ENCODE measurements around the gene ZNF862. TPM values are rescaled to one million over a fixed set of nuclear protein-coding genes. Genes with fewer than 3 reads are reported as not detected.

Gene ZNF862
- total RNA-seq, 2 donors from 2014 or later, result 27.5 to 31.0 TPM

DNA sequence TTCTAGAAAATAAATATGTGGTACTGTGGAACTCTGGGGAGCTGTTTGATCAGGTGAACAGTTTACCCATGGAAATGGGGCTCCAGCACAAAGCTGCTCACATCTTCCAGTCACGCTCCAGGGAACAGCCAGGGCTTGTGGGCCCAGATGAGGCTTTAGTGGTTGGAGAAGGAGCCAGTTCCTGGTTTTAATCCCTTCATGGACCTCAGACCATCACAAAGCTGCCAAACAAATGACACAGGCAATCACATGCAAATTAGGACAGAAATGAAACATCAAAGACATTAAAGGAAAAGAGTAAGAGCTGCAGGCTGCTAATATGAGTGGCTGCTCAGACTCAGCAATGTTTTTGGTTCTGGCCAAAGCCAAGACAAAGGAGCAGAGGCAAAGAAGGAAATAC, 33.4 kb downstream of the ZNF862 start:
- DNase-seq, result no peak
- no peaks in the 10 kb centered on the region for H3K27me3 Mint-ChIP-seq
- ATAC-seq, result no peak
- peak overlapping the region; percentile 86 for H3K27ac Mint-ChIP-seq
- no peaks in the 10 kb centered on the region for H3K36me3 Mint-ChIP-seq (ENCODE audit: low read depth)
- no peaks in the 10 kb centered on the region for H3K9me3 ChIP-seq (ENCODE audit: control insufficient read depth, low read length, poor library complexity, severe bottlenecking)
- H3K4me3 Mint-ChIP-seq, result no peak overlapping the region
- H3K4me1 Mint-ChIP-seq, result peaks cover 62% of the 10 kb centered on the region

DNA sequence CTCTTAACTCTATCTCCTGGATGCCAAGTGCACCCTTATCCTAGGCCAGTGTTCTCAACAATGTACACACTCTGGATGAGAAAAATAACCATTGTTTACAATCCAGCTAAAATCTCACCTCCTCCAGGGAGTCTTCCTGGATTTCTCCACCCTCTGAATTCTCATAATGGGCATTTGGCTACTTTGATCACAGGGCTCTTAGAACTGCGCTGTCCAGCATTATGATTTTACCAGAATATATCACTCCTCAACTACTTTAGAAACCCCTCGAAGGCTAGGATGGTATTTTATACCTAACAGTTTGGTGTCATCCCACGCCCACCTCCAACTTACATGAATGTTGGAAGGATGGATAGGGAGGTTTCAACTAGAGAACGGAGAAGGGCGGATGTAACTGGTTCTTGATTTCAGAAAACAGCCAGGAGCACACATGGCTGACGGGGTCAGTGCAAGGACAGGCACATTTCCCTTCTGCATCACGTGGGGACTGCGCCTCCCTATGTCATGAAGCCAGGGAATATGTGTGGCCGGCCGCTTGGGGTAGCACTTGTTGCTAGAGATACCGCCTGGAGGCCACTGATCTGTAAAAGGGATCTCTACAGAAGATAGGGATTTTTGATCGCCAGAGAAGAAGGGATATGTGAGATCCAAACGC, 34.4 kb downstream of the ZNF862 start:
- H3K9me3 ChIP-seq (ENCODE audit: control insufficient read depth, low read length, poor library complexity, severe bottlenecking), result no peaks in the 10 kb centered on the region
- Mint-ChIP-seq H3K27ac (peak overlapping the region; percentile 86), H3K27me3 (no peaks in the 10 kb centered on the region), H3K4me1 (peaks cover 52% of the 10 kb centered on the region), H3K4me3 (peak overlapping the region; percentile 90), H3K36me3 (ENCODE audit: low read depth) (no peaks in the 10 kb centered on the region)
- ATAC-seq (no peak), DNase-seq (no peak)

DNA sequence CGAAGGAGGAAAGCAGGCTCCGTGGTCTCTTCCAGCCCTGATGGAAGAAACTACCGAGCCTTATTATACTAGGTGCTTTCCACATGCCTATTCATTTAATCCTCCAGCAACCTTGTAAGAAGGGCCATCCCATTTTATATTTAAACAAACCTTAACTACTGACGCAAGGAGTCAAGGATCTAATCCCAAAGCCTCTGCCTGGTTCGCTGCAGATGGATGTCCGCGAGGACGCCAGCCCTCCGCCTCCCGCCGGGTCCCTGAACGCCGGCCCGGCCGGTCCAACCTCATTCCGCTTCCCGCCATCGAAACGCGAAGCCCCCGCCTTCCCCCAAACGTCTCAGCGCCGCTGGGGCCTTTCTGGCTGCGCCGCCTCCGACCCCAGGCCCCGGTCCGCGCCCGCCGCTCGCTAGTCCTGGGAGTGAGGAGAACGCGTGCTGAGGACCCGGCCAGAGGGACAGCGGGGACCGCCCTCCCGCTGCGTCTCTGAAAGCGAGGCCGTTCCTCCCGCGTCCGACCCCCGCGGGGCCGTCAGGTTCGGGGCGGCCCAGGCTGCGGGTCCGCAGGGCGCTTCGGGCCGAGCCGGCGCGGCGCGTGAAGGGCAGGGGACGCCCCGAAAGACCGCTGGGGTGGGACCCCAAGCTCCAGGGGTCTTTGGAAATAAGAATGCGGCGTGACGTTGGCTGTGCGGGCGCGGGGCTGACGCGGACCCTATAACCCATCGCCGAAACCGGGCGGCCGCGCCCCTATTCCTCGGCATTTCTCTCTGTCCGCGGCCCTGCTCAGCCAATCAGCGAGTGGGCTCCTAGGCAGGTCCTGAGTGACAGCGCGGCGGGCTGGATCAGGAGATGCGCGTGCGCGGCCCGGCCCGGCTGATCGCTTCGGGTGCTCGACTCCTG, 35.1 kb downstream of the ZNF862 start, which contains the start of gene ATP6V0E2:
Gene ATP6V0E2 (plus strand): TSS at position 896 of the 896 bp plus-strand sequence. CDS start 97 bp downstream, outside the sequence.
- peak within 1 kb of the TSS; percentile 90 for H3K4me3 Mint-ChIP-seq
- H3K9me3 ChIP-seq (ENCODE audit: control insufficient read depth, low read length, poor library complexity, severe bottlenecking), result no peaks in the 10 kb centered on the region
- no peaks in the 10 kb centered on the region for H3K36me3 Mint-ChIP-seq (ENCODE audit: low read depth)
- peak within 1 kb of the TSS; percentile 86 for H3K27ac Mint-ChIP-seq
- H3K27me3 Mint-ChIP-seq, result no peaks in the 10 kb centered on the region
- DNase-seq (peak; percentile 83 to 90 (median 89)), ATAC-seq (peak; percentile 82)
- H3K4me1 Mint-ChIP-seq, result peaks cover 49% of the 10 kb centered on the region

DNA sequence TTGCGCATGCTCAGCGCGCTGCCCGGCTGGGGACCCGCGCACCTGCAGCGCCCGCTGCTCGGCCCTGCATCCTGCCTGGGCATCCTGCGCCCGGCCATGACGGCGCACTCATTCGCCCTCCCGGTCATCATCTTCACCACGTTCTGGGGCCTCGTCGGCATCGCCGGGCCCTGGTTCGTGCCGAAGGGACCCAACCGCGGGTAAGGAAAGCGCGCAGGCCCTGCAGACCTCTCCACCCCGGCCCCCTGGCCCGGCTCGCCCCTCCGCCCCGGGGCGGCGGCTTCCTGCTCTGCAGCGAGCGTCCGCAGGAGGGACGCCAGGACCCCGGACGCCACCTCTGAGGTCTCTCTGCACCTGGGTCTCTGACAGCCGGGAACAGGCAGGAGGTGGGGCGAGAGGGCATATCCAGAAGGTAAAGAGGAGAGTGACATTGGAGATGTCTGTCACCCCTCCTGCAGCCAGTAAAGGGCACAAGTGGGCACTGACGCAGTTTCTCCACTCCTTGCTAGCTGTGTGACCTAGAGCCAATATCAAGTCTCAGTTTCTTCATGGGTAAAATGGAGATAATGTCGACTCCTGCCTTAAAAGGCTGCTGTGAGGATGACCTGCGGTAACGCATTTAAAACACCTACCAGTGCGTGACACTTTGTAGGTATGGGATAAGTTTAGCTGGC, 35.9 kb downstream of the ZNF862 start:
- H3K4me1 Mint-ChIP-seq, result peaks cover 41% of the 10 kb centered on the region
- ATAC-seq (peak; percentile 4), DNase-seq (no peak)
- no peaks in the 10 kb centered on the region for H3K27me3 Mint-ChIP-seq
- peak overlapping the region; percentile 90 for H3K4me3 Mint-ChIP-seq
- no peaks in the 10 kb centered on the region for H3K9me3 ChIP-seq (ENCODE audit: control insufficient read depth, low read length, poor library complexity, severe bottlenecking)
- no peaks in the 10 kb centered on the region for H3K36me3 Mint-ChIP-seq (ENCODE audit: low read depth)
- H3K27ac Mint-ChIP-seq, result peak overlapping the region; percentile 86

DNA sequence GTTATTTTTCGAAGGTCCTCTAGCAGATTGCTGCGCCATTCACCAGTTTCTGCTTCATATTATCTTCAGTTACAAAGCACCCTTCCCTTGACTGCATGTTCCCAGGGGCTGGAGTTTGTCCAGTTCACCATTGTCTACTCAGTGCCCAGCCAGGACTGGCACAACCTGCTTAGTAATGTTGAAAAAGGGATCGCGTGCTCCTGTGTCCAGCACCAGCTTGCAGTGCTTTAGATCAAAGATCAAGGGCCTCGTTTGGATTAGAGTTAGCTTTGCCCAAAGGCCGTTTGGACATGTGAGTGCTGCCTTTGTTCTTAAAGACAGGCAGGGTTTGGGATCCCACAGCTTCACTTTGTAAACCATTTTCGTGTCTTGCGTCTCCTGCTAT, 36.5 kb downstream of the ZNF862 start:
- H3K4me3 Mint-ChIP-seq, result peak overlapping the region; percentile 90
- peaks cover 38% of the 10 kb centered on the region for H3K4me1 Mint-ChIP-seq
- H3K27ac Mint-ChIP-seq, result peak overlapping the region; percentile 86

DNA sequence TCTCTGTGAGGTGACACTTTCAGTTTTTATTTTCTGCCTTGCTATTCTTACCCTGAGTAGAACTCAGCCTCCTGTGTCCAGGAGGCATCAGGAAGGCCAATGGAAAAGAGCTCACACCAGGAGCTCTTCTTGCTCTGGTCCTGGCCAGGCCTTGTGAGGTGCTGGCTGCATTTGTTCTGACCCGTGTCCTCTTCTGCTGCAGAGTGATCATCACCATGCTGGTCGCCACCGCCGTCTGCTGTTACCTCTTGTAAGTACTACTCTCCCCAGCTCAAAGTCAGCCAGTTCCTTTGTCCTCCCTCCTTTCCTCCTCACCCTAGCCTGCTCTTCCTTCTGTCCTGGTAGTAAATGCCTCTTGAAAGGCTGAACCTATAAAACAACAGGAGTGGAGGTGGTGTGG, 37.2 kb downstream of the ZNF862 start:
- DNase-seq, result no peak
- peaks cover 31% of the 10 kb centered on the region for H3K4me1 Mint-ChIP-seq
- H3K27ac Mint-ChIP-seq, result no peak overlapping the region

More for the DNA sequence above, 36.5 kb downstream of the ZNF862 start:
- Mint-ChIP-seq H3K27me3 (no peaks in the 10 kb centered on the region), H3K36me3 (ENCODE audit: low read depth) (no peaks in the 10 kb centered on the region)
- ATAC-seq (no peak), DNase-seq (no peak)
- H3K9me3 ChIP-seq (ENCODE audit: control insufficient read depth, low read length, poor library complexity, severe bottlenecking), result no peaks in the 10 kb centered on the region

DNA sequence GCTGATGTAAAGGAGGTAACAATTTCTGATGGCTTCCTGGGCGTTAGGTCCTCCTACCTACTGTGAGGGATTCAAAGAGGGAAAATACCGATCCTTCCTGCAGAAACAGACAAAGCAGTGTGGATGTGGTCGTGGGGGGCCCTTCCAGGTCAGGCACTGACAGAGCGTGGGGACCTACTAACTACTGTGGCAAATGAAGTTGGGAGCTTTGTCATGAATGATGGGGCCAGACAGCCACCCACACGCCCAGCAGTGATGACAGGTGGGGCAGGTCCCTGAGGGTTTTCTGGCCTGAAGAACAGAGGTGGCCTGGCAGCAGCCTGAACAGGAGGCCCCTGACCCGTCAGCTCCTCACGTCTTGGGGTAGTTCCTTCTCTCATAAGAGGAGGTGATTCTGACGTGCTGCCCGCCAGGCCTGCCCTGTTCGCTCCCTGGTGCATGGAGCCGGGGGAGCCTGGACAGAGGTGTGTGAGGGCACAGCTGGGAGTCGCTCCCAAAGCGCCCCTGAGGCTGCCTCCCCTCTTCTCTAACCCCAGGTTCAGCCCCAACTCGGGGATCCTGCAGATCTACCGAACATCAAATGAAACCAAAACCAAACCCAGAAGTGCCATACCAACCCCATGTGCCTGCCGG, 39.8 kb downstream of the ZNF862 start:
- ATAC-seq (no peak), DNase-seq (no peak)
- Mint-ChIP-seq H3K36me3 (ENCODE audit: low read depth) (no peaks in the 10 kb centered on the region), H3K27ac (no peak overlapping the region), H3K4me3 (no peak overlapping the region), H3K4me1 (peaks cover 17% of the 10 kb centered on the region), H3K27me3 (no peaks in the 10 kb centered on the region)
- no peaks in the 10 kb centered on the region for H3K9me3 ChIP-seq (ENCODE audit: control insufficient read depth, low read length, poor library complexity, severe bottlenecking)

More for the DNA sequence above, 37.2 kb downstream of the ZNF862 start:
- no peaks in the 10 kb centered on the region for H3K27me3 Mint-ChIP-seq
- peak overlapping the region; percentile 90 for H3K4me3 Mint-ChIP-seq
- no peaks in the 10 kb centered on the region for H3K9me3 ChIP-seq (ENCODE audit: control insufficient read depth, low read length, poor library complexity, severe bottlenecking)
- H3K36me3 Mint-ChIP-seq (ENCODE audit: low read depth), result no peaks in the 10 kb centered on the region
- no peak for ATAC-seq

DNA sequence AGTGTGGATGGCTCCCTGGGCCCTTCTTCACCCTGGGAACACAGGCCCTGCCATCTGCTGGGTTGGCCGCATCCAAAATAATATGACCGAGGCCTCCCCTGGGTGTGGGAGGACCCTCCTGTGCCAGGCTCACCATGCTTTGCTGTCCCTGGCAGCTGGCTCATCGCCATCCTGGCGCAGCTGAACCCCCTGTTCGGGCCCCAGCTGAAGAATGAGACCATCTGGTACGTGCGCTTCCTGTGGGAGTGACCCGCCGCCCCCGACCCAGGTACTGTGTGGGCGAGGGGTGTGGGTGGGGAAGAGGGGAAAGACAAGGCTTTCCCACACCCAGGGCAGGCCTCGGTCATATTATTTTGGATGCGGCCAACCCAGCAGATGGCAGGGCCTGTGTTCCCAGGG, 40.3 kb downstream of the ZNF862 start:
- ATAC-seq (no peak), DNase-seq (no peak)
- no peaks in the 10 kb centered on the region for H3K36me3 Mint-ChIP-seq (ENCODE audit: low read depth)
- no peaks in the 10 kb centered on the region for H3K9me3 ChIP-seq (ENCODE audit: control insufficient read depth, low read length, poor library complexity, severe bottlenecking)
- no peak overlapping the region for H3K4me3 Mint-ChIP-seq
- no peak overlapping the region for H3K27ac Mint-ChIP-seq
- peaks cover 21% of the 10 kb centered on the region for H3K4me1 Mint-ChIP-seq
- H3K27me3 Mint-ChIP-seq, result no peaks in the 10 kb centered on the region

DNA sequence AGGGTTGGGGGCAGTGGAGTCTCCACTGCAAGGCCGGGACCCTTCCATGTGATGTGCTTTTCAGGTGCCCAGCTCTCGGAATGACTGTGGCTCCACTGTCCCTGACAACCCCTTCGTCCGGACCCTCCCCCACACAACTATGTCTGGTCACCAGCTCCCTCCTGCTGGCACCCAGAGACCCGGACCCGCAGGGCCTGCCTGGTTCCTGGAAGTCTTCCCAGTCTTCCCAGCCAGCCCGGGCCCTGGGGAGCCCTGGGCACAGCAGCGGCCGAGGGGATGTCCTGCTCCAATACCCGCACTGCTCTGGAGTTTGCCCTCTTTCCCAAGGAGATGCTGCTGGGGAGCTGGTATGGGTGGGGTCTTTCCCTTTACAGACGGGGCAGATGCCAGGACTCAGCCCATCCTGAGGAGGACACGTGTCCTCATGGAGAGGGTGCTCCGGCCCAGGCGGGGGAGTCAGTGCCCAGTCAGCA, 41.1 kb downstream of the ZNF862 start:
- H3K27ac Mint-ChIP-seq, result no peak overlapping the region
- peaks cover 22% of the 10 kb centered on the region for H3K4me1 Mint-ChIP-seq
- ATAC-seq, result no peak
- H3K27me3 Mint-ChIP-seq, result no peaks in the 10 kb centered on the region
- no peak for DNase-seq
- no peak overlapping the region for H3K4me3 Mint-ChIP-seq
- no peaks in the 10 kb centered on the region for H3K36me3 Mint-ChIP-seq (ENCODE audit: low read depth)
- no peaks in the 10 kb centered on the region for H3K9me3 ChIP-seq (ENCODE audit: control insufficient read depth, low read length, poor library complexity, severe bottlenecking)

DNA sequence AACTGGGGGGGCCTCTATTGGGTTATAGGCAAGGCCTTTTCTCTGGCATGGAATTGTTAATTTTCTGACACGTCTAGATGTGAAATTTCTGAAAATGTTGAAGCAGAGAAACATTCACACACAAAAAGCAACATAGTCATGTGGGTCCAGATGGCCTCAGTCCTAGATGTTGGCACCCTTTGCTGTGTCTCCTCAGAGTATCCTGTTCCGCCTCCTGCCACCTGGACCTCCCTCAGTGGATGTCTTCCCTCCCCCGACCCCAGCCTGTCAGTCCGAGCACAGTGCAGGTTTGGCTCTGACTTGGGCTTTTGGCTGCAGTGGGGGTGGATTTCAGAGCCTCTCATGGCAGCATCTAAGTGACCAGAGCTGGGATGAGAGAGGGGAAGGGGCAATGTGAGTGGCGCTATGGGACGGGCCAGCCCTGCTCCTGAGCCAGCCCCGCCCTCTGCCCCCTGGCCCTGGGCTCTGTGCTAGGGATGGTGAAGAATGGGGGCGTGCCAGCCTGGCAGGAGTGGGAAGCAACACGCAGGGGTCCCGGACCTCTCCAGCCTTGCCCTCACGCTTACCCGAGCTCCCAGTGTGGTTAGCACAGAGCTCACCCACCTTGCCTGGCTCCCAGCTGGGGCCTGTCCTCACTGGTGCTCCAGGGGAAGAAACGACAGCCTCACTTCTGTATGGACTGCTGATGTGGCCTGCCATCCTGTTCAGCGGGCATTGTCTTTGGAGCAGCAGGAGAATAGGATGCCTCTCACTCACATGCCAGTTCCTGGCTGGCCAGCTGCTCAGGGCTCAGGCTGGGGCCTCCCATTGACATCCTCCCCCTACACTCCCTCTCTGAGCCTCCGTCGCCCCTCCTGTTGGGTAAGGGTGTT, 41.8 kb downstream of the ZNF862 start:
- Mint-ChIP-seq H3K27ac (no peak overlapping the region), H3K36me3 (ENCODE audit: low read depth) (no peaks in the 10 kb centered on the region)

DNA sequence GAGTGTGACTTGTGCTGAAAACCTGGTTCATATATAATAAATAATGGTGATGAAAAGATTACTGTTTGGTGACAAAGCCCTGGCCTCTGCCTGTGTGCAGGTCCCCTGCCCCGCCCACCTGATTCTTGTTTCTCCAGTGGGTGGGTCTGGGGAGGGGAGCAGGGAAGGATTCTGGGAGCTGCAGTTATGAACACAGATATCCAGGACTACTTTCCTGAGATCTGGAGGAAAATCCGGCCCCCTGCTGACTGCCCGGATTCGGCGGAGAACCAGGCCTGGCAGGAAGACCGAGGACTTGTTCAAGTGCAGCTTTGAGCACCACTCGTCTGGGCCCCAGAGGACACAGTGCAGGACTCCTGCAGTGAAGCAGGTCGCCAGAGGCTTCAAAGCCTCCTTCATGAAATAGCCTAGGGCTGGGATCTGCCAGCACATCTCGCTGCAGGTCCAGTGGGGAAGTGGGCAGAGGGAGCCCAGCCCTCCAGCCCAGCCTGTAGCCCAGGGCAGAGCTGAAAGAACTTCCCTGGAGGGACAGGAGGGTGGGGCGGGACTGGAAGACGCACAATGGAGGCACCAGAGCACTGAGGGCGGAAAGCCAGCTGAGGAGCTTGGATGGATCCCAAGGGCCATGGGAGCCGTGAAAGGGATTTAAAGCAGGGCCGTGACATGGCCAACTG, 42.6 kb downstream of the ZNF862 start:
- DNase-seq, result no peak

More for the DNA sequence above, 41.8 kb downstream of the ZNF862 start:
- H3K9me3 ChIP-seq (ENCODE audit: control insufficient read depth, low read length, poor library complexity, severe bottlenecking), result no peaks in the 10 kb centered on the region
- DNase-seq, result no peak
- H3K4me1 Mint-ChIP-seq, result peaks cover 15% of the 10 kb centered on the region
- no peak overlapping the region for H3K4me3 Mint-ChIP-seq
- no peak for ATAC-seq
- H3K27me3 Mint-ChIP-seq, result no peaks in the 10 kb centered on the region

More for the DNA sequence above, 42.6 kb downstream of the ZNF862 start:
- Mint-ChIP-seq H3K27ac (no peak overlapping the region), H3K36me3 (ENCODE audit: low read depth) (no peaks in the 10 kb centered on the region), H3K4me3 (no peak overlapping the region), H3K4me1 (peaks cover 8% of the 10 kb centered on the region), H3K27me3 (no peaks in the 10 kb centered on the region)
- no peaks in the 10 kb centered on the region for H3K9me3 ChIP-seq (ENCODE audit: control insufficient read depth, low read length, poor library complexity, severe bottlenecking)
- ATAC-seq, result no peak

Measured in T-helper 17 cell (primary cell).